ENCODE data around the gene RHCE. TPM values are rescaled to one million over a fixed set of nuclear protein-coding genes. Genes with fewer than 3 reads are reported as not detected.

The RHCE gene
- polyA plus RNA-seq, 3 donors = 0.47 TPM; not detected in 2

- Histone ChIP-seq H3K9ac (ENCODE audit: insufficient read depth, low read length, poor library complexity, severe bottlenecking) (no peak overlapping the region), H4K20me1 (ENCODE audit: insufficient read depth, low read length) (no peaks in the 10 kb centered on the region), H3K27me3 (ENCODE audit: control insufficient read depth in 2 of 2, insufficient read depth in 2 of 2, low read length in 2 of 2) (no peaks in the 10 kb centered on the region), H3K4me3 (replicated peaks in 1 of 3; ENCODE audit: low read depth in 2 of 3, low read length in 3 of 3) (no peak overlapping the region), H3K4me1 (ENCODE audit: control insufficient read depth in 1 of 2, insufficient read depth in 2 of 2, low read length in 2 of 2) (peaks cover 37 to 44% of the 10 kb centered on the region in 2 donors), H3K79me2 (ENCODE audit: insufficient read depth, low read length) (peaks cover 11% of the 10 kb centered on the region), H3K9me3 (replicated peaks in 1 of 2; ENCODE audit: control insufficient read depth in 1 of 2, insufficient read depth in 1 of 2, low read length in 2 of 2) (no peaks in the 10 kb centered on the region), H3K4me2 (replicated peaks; ENCODE audit: extremely low read depth, low read length, poor library complexity, severe bottlenecking) (no peak overlapping the region), H2AFZ (ENCODE audit: insufficient read depth, low read depth, low read length, poor library complexity, severe bottlenecking) (no peak overlapping the region), H3K36me3 (replicated peaks in 1 of 2; ENCODE audit: control insufficient read depth in 1 of 2, insufficient read depth in 2 of 2, low read length in 2 of 2) (peaks cover 5 to 23% of the 10 kb centered on the region in 2 donors), H3K27ac (ENCODE audit: low read depth in 1 of 2, low read length in 2 of 2) (no peak overlapping the region)
- 100% methylated on average over 1 of the region's 3 CpGs for WGBS (ENCODE audit: insufficient coverage)
- DNase-seq = no peak
- TF ChIP-seq CTCF (IDR thresholded peaks at IDR 0.05) = no peak
- H3K4me1 Mint-ChIP-seq = peaks cover 44% of the 10 kb centered on the region
- H3K36me3 Mint-ChIP-seq = peaks cover 25 to 45% of the 10 kb centered on the region in 2 donors
- no peak overlapping the region for H3K4me3 Mint-ChIP-seq
- no peak overlapping the region for H3K27ac Mint-ChIP-seq
- no peaks in the 10 kb centered on the region for H3K9me3 Mint-ChIP-seq
- H3K27me3 Mint-ChIP-seq (ENCODE audit: low read depth in 3 of 3) = peaks cover 0 to 2% (median 0%) of the 10 kb centered on the region in 3 donors
- intact Hi-C loops (cut with micrococcal nuclease) = no loop called here
These were observed 39.4 kb upstream of the RHCE start for GRCh38 chr1:25460020-25460419.

GRCh38 chr1:25458541-25459298 lies 38.1 kb upstream of the RHCE start:
- H3K36me3 Mint-ChIP-seq = peaks cover 27 to 45% of the 10 kb centered on the region in 2 donors
- no peak overlapping the region for H3K27ac ChIP-seq (ENCODE audit: low read depth in 1 of 2, low read length in 2 of 2)
- no peak overlapping the region for H2AFZ ChIP-seq (ENCODE audit: insufficient read depth, low read depth, low read length, poor library complexity, severe bottlenecking)
- H3K4me1 ChIP-seq (ENCODE audit: control insufficient read depth in 1 of 2, insufficient read depth in 2 of 2, low read length in 2 of 2) = peaks cover 37 to 44% of the 10 kb centered on the region in 2 donors
- peaks cover 9% of the 10 kb centered on the region for H3K79me2 ChIP-seq (ENCODE audit: insufficient read depth, low read length)
- peak; percentile 32 to 53 (median 44) for DNase-seq
- 92% methylated on average over 3 of the region's 7 CpGs for WGBS (ENCODE audit: insufficient coverage)
- no peak overlapping the region for H3K4me3 Mint-ChIP-seq
- H3K4me2 ChIP-seq (replicated peaks; ENCODE audit: extremely low read depth, low read length, poor library complexity, severe bottlenecking) = peak overlapping the region; percentile 16
- H3K27me3 ChIP-seq (ENCODE audit: control insufficient read depth in 2 of 2, insufficient read depth in 2 of 2, low read length in 2 of 2) = no peaks in the 10 kb centered on the region
- no peaks in the 10 kb centered on the region for H3K9me3 ChIP-seq (replicated peaks in 1 of 2; ENCODE audit: control insufficient read depth in 1 of 2, insufficient read depth in 1 of 2, low read length in 2 of 2)
- peaks cover 44% of the 10 kb centered on the region for H3K4me1 Mint-ChIP-seq
- H3K9me3 Mint-ChIP-seq = no peaks in the 10 kb centered on the region
- H3K36me3 ChIP-seq (replicated peaks in 1 of 2; ENCODE audit: control insufficient read depth in 1 of 2, insufficient read depth in 2 of 2, low read length in 2 of 2) = peaks cover 5 to 29% of the 10 kb centered on the region in 2 donors
- H3K4me3 ChIP-seq (replicated peaks in 1 of 3; ENCODE audit: low read depth in 2 of 3, low read length in 3 of 3) = no peak overlapping the region
- TF ChIP-seq CTCF (IDR thresholded peaks at IDR 0.05) = no peak
- H3K27me3 Mint-ChIP-seq (ENCODE audit: low read depth in 3 of 3) = no peaks in the 10 kb centered on the region
- peak overlapping the region in 4 of 7 donors; percentile 27 to 61 (median 45) for H3K27ac Mint-ChIP-seq
- no peaks in the 10 kb centered on the region for H4K20me1 ChIP-seq (ENCODE audit: insufficient read depth, low read length)
- no peak overlapping the region for H3K9ac ChIP-seq (ENCODE audit: insufficient read depth, low read length, poor library complexity, severe bottlenecking)
- intact Hi-C loops (cut with micrococcal nuclease) = no loop called here

All from CD14-positive monocyte (primary cell).